ENCODE data around the gene BEGAIN. TPM values are rescaled to one million over a fixed set of nuclear protein-coding genes. Genes with fewer than 3 reads are reported as not detected.
A peak's percentile ranks its signal among the peaks of the same experiment; 100 is the strongest.

The BEGAIN gene
- total and polyA plus RNA-seq, 2 donors (not counting 1 experiment from before 2014, with no cell fraction given) = under 0.01 to 0.17 TPM

DNA sequence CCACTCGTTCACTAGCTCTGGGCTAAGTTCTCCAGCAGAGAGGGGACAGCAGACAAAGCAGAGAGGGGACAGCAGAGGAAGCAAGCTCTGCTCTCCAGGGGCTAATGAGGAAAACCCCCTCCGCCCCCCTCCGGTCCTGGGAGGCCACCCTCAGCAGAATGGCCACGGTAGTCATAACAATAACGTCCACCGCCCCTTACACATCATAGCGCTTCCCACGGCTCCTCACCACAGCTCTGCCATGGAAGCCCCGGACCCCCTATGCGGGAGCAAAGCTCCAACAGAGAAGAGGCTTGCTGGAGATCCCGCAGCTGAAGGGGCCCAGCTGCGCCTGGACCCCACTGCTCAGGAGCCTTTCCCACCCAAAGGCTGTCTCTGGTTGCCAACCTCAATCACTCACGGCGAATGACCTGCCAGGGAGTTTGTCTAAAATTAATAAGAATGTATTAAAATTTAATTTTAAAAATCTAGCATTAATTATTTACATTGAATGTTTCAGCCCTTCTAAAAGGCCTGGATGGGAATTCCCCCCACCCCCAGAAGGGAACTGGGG lies 17.4 kb downstream of the BEGAIN start:
- H3K4me1 ChIP-seq (ENCODE audit: control insufficient read depth, extremely low read depth, insufficient read depth, low read length) = no peaks in the 10 kb centered on the region
- no peak overlapping the region for H2AFZ ChIP-seq (ENCODE audit: low read length)
- no peaks in the 10 kb centered on the region for H3K36me3 ChIP-seq (ENCODE audit: control insufficient read depth, insufficient read depth, low read length)
- DNase-seq (ENCODE audit: low read depth in 2 of 2) = no peak
- H3K27me3 ChIP-seq (ENCODE audit: control insufficient read depth, insufficient read depth, low read length) = peaks cover 15% of the 10 kb centered on the region
- H3K4me3 ChIP-seq (replicated peaks in 1 of 4; ENCODE audit: control extremely low read depth in 1 of 4, insufficient read depth in 1 of 4, low read depth in 3 of 4, low read length in 4 of 4) = no peak overlapping the region
- H3K9ac ChIP-seq (ENCODE audit: insufficient read depth, low read length) = no peak overlapping the region
- no peak overlapping the region for H3K4me2 ChIP-seq (ENCODE audit: extremely low read depth, insufficient read depth, low read length)
- no peaks in the 10 kb centered on the region for H3K79me2 ChIP-seq (ENCODE audit: control insufficient read depth, insufficient read depth, low read length)
- peaks cover 1% of the 10 kb centered on the region for H4K20me1 ChIP-seq (ENCODE audit: control insufficient read depth, extremely low read depth, insufficient read depth, low read length)
- no peaks in the 10 kb centered on the region for H3K9me3 ChIP-seq (ENCODE audit: control insufficient read depth, insufficient read depth, low read depth, low read length)
- H3K27ac ChIP-seq (ENCODE audit: insufficient read depth, low read length) = no peak overlapping the region
- TF ChIP-seq, protein P1, sequence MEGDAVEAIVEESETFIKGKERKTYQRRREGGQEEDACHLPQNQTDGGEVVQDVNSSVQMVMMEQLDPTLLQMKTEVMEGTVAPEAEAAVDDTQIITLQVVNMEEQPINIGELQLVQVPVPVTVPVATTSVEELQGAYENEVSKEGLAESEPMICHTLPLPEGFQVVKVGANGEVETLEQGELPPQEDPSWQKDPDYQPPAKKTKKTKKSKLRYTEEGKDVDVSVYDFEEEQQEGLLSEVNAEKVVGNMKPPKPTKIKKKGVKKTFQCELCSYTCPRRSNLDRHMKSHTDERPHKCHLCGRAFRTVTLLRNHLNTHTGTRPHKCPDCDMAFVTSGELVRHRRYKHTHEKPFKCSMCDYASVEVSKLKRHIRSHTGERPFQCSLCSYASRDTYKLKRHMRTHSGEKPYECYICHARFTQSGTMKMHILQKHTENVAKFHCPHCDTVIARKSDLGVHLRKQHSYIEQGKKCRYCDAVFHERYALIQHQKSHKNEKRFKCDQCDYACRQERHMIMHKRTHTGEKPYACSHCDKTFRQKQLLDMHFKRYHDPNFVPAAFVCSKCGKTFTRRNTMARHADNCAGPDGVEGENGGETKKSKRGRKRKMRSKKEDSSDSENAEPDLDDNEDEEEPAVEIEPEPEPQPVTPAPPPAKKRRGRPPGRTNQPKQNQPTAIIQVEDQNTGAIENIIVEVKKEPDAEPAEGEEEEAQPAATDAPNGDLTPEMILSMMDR (conservative IDR thresholded peaks at IDR 0.05 in 1 of 2, IDR thresholded peaks at IDR 0.05 in 1 of 2; ENCODE audit: low read depth in 1 of 2, low read length in 2 of 2) = no peak
- no peak for TF ChIP-seq EZH2 (IDR thresholded peaks at IDR 0.05; ENCODE audit: low read length, missing control alignments)

DNA sequence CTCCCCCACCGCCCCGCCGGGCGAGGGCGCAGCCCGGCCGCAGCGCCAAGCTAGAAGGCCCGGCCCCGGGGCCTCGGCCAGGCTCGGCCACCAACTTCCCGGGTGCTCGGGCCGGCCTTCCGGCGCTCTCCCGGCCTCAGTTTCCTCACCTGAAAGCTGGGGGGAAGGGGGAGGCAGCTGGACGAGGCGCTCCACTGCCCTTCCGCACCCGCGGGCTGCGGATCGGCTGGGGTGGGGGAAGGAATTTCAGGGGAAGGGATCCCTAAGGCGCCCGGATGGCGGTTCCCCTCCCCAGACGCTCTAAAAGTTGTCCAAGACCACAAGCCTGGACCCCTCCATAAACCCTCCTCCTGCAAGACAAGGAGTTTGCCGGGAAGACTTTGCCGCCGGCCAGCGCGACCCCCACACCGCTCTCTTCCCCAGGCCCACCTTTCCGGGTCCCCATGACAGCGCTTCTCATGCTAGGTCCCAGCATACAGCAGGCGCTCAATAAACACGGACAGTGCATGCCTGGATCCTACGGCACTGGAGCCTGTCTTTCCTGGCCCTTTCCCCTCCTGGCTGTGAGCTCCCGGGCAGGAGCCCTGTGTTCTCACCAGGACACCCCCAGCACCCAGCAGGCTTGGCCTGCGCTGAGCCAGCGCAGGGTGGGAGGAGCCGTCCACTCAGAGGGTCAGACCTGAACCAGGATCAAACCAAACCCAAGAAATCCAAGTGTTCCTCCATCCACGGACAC lies 18.1 kb downstream of the BEGAIN start:
- H3K4me1 ChIP-seq (ENCODE audit: control insufficient read depth, extremely low read depth, insufficient read depth, low read length) = no peaks in the 10 kb centered on the region
- H3K27ac ChIP-seq (ENCODE audit: insufficient read depth, low read length) = no peak overlapping the region
- peak in 1 of 2 donors; percentile 25 for DNase-seq (ENCODE audit: low read depth in 2 of 2)
- TF ChIP-seq, protein P1 (conservative IDR thresholded peaks at IDR 0.05 in 1 of 2, IDR thresholded peaks at IDR 0.05 in 1 of 2; ENCODE audit: low read depth in 1 of 2, low read length in 2 of 2) = no peak
- peak; percentile 90 for TF ChIP-seq EZH2 (IDR thresholded peaks at IDR 0.05; ENCODE audit: low read length, missing control alignments)
- H3K79me2 ChIP-seq (ENCODE audit: control insufficient read depth, insufficient read depth, low read length) = no peaks in the 10 kb centered on the region
- no peak overlapping the region for H3K4me3 ChIP-seq (replicated peaks in 1 of 4; ENCODE audit: control extremely low read depth in 1 of 4, insufficient read depth in 1 of 4, low read depth in 3 of 4, low read length in 4 of 4)
- no peak overlapping the region for H3K9ac ChIP-seq (ENCODE audit: insufficient read depth, low read length)
- H3K27me3 ChIP-seq (ENCODE audit: control insufficient read depth, insufficient read depth, low read length) = peaks cover 15% of the 10 kb centered on the region
- no peaks in the 10 kb centered on the region for H3K36me3 ChIP-seq (ENCODE audit: control insufficient read depth, insufficient read depth, low read length)
- H2AFZ ChIP-seq (ENCODE audit: low read length) = no peak overlapping the region
- peaks cover 1% of the 10 kb centered on the region for H4K20me1 ChIP-seq (ENCODE audit: control insufficient read depth, extremely low read depth, insufficient read depth, low read length)
- no peaks in the 10 kb centered on the region for H3K9me3 ChIP-seq (ENCODE audit: control insufficient read depth, insufficient read depth, low read depth, low read length)
- H3K4me2 ChIP-seq (ENCODE audit: extremely low read depth, insufficient read depth, low read length) = no peak overlapping the region

DNA sequence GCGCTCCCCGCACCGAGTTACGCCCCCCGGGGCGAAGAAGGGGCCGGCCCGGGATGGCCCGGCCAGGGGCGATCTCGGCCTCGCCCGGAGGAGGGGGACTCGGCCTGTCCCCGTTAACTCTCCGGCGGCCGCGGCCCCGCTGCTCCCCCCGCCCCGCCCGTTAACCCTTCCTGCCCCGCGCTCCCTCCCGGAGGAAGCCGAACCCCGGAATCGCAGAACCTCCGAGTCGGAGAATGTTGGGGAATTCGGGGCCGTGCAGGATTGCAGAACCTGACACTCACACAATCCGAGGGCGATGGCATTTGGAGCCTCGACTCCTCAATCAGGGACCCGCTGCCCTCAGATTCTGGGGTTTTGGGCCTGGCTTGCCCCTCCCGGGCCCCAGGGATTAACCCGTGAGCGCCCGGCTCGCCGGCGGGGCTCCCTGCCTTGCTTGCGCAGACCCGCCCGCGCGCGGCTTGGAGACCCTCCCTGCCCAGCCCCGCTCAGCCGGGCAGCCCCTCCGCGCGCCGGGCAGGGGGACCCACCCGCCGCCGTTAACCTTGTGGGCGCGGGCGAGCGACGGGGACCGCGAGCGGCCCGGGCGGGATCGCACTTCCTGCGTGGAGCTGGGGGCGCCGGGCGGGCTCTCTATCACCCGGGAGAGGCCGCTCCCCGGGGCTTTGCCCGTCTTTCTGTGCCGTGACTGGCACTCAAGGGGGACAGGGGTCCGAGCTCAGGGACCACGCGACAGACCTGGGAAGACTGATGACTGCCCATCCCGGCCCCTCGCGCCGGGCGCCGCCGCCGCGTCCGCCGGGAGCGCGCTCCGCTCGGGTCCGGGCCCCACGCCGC lies 18.8 kb downstream of the BEGAIN start:
- Histone ChIP-seq H2AFZ (ENCODE audit: low read length) (no peak overlapping the region), H3K9ac (ENCODE audit: insufficient read depth, low read length) (no peak overlapping the region), H3K36me3 (ENCODE audit: control insufficient read depth, insufficient read depth, low read length) (no peaks in the 10 kb centered on the region), H3K27ac (ENCODE audit: insufficient read depth, low read length) (no peak overlapping the region), H3K4me2 (ENCODE audit: extremely low read depth, insufficient read depth, low read length) (no peak overlapping the region), H3K79me2 (ENCODE audit: control insufficient read depth, insufficient read depth, low read length) (no peaks in the 10 kb centered on the region), H3K4me3 (replicated peaks in 1 of 4; ENCODE audit: control extremely low read depth in 1 of 4, insufficient read depth in 1 of 4, low read depth in 3 of 4, low read length in 4 of 4) (peak overlapping the region in 1 of 4 experiments; percentile 27), H4K20me1 (ENCODE audit: control insufficient read depth, extremely low read depth, insufficient read depth, low read length) (peaks cover 1% of the 10 kb centered on the region), H3K9me3 (ENCODE audit: control insufficient read depth, insufficient read depth, low read depth, low read length) (no peaks in the 10 kb centered on the region), H3K27me3 (ENCODE audit: control insufficient read depth, insufficient read depth, low read length) (peaks cover 15% of the 10 kb centered on the region), H3K4me1 (ENCODE audit: control insufficient read depth, extremely low read depth, insufficient read depth, low read length) (no peaks in the 10 kb centered on the region)
- no peak for DNase-seq (ENCODE audit: low read depth in 2 of 2)
- TF ChIP-seq, protein P1 (conservative IDR thresholded peaks at IDR 0.05 in 1 of 2, IDR thresholded peaks at IDR 0.05 in 1 of 2; ENCODE audit: low read depth in 1 of 2, low read length in 2 of 2) = no peak
- peak; percentile 94 for TF ChIP-seq EZH2 (IDR thresholded peaks at IDR 0.05; ENCODE audit: low read length, missing control alignments)
